Activated CD8-positive, alpha-beta T cell treated with anti-CD3 and anti-CD28 coated beads for 36 hours (primary cell): ENCODE measurements around the gene MSX2. TPM values are rescaled to one million over a fixed set of nuclear protein-coding genes. Genes with fewer than 3 reads are reported as not detected.

Source experiments
- ATAC-seq: fragments of 200-7000 bp; cut with Tn5 transposase; one replicate; pipeline ENCODE4 v1.10.0; 2021; ENCODE audit warnings: mild to moderate bottlenecking, moderate library complexity
- CTCF ChIA-PET: fragments of 350-600 bp; sonication (Branson Sonifier 250); formaldehyde crosslinking; loops from one replicate; lab custom pipeline; 2021; ENCODE audit warnings: antibody characterized with exemption; lab: Charles Lee
- POLR2A ChIA-PET: fragments of 350-600 bp; sonication (Branson Sonifier 250); formaldehyde crosslinking; loops from one replicate; lab custom pipeline; 2021; ENCODE audit warnings: antibody characterized with exemption; lab: Charles Lee
- DNase-seq: peaks from one replicate; pipeline ENCODE4 v3.0.0-alpha.2; 2020
- H3K27ac Mint-ChIP-seq: one replicate; pipeline ENCODE4 v1.8.0; 2021; ENCODE audit warnings: mild to moderate bottlenecking, mixed read lengths
- H3K27me3 Mint-ChIP-seq: one replicate; pipeline ENCODE4 v1.8.0; 2021; ENCODE audit warnings: mixed read lengths
- H3K36me3 Mint-ChIP-seq: one replicate; pipeline ENCODE4 v1.8.0; 2021; ENCODE audit warnings: low read depth, mixed read lengths
- H3K4me1 Mint-ChIP-seq: one replicate; pipeline ENCODE4 v1.8.0; 2021; ENCODE audit warnings: low read depth, mixed read lengths
- H3K4me3 Mint-ChIP-seq: one replicate; pipeline ENCODE4 v1.8.0; 2021; ENCODE audit warnings: mild to moderate bottlenecking, moderate library complexity, mixed read lengths
- H3K9me3 Mint-ChIP-seq: one replicate; pipeline ENCODE4 v1.8.0; 2021; ENCODE audit warnings: mixed read lengths
- CTCF ChIP-seq: fragments of 200-600 bp; IDR thresholded peaks from one replicate; pipeline ENCODE4 v1.8.0; 2022; ENCODE audit warnings: antibody characterized with exemption, mild to moderate bottlenecking
- intact Hi-C: fragments of 100-400 bp; cut with micrococcal nuclease; formaldehyde crosslinking; loops from one replicate; pipeline ENCODE4 v1.10.0; 2022
- total RNA-seq, 2 experiments: library from RNA; stranded (reverse); gene quantifications; one replicate each; pipeline ENCODE4 v1.2.3, GENCODE V29; 2021

MSX2 gene
- not detected for total RNA-seq

DNA sequence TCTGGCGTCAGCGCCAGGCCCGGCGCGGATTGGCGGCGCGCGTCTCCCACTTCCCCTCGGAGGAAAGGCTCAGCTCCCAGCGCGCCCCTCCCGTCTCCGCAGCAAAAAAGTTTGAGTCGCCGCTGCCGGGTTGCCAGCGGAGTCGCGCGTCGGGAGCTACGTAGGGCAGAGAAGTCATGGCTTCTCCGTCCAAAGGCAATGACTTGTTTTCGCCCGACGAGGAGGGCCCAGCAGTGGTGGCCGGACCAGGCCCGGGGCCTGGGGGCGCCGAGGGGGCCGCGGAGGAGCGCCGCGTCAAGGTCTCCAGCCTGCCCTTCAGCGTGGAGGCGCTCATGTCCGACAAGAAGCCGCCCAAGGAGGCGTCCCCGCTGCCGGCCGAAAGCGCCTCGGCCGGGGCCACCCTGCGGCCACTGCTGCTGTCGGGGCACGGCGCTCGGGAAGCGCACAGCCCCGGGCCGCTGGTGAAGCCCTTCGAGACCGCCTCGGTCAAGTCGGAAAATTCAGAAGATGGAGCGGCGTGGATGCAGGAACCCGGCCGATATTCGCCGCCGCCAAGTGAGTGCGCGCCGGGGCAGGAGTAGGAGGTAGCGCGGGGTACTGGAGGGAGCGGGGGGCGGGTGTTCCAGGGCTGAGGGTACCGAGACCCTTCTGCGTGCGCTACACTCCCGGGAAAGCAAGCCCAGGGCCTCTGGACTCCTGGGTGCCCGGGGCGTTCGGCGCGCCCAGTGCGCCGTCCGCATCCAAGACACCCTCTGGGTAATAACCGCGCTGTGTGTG, at the start of gene MSX2:
TSS of gene MSX2 (plus strand) at position 99 of the 777 bp plus-strand sequence. CDS start at position 177, 78 bp downstream.
- intact Hi-C loops = no loop called here
- Mint-ChIP-seq H3K36me3 (no peaks in the 10 kb centered on the region), H3K27ac (no peak within 1 kb of the TSS), H3K4me1 (peaks cover 4% of the 10 kb centered on the region), H3K9me3 (no peaks in the 10 kb centered on the region), H3K4me3 (peak within 1 kb of the TSS; percentile 49), H3K27me3 (peaks cover 82% of the 10 kb centered on the region)
- DNase-seq = peak; percentile 44
- ChIA-PET CTCF (no interaction called here), POLR2A (no interaction called here)
- TF ChIP-seq CTCF = no peak
- peak; percentile 75 for ATAC-seq

- ChIA-PET CTCF (no interaction called here), POLR2A (no interaction called here)
- no peak for TF ChIP-seq CTCF
These were observed 49.3 kb upstream of the MSX2 start for GRCh38 chr5:174675110-174675509.

GRCh38 chr5:174675916-174676315, 48.5 kb upstream of the MSX2 start:
- POLR2A ChIA-PET = no interaction called here
- DNase-seq (no peak), ATAC-seq (no peak)
- H3K9me3 Mint-ChIP-seq = no peaks in the 10 kb centered on the region
- TF ChIP-seq CTCF = no peak
- no peaks in the 10 kb centered on the region for H3K4me1 Mint-ChIP-seq
- H3K27me3 Mint-ChIP-seq = peaks cover 1% of the 10 kb centered on the region
- H3K4me3 Mint-ChIP-seq = no peak overlapping the region
- intact Hi-C loops = no loop called here
- H3K36me3 Mint-ChIP-seq = no peaks in the 10 kb centered on the region
- CTCF ChIA-PET = no interaction called here
- no peak overlapping the region for H3K27ac Mint-ChIP-seq

More at GRCh38 chr5:174675110-174675509, 49.3 kb upstream of the MSX2 start:
- no peak overlapping the region for H3K4me3 Mint-ChIP-seq
- DNase-seq (no peak), ATAC-seq (no peak)
- H3K36me3 Mint-ChIP-seq = no peaks in the 10 kb centered on the region
- H3K4me1 Mint-ChIP-seq = no peaks in the 10 kb centered on the region
- intact Hi-C loops = no loop called here
- H3K27ac Mint-ChIP-seq = no peak overlapping the region
- H3K27me3 Mint-ChIP-seq = no peaks in the 10 kb centered on the region
- no peaks in the 10 kb centered on the region for H3K9me3 Mint-ChIP-seq

DNA sequence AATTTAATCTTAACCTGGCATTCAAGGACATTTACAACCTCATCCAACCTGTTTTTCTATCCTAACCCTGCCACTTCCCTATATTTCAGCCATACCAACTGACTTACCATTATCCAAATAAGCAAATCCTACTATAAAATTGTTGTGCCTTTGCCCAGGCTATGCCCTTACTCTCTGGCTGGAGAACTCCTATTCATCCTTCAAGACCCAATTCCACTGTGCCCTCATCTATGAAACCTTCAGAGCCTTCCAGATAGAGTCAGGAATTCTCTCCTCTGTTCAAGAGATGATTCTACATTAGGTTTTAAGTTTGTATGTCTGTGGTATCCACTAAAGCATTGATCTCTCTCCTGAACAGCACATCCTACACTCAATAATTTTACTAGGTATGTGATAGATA, 46.3 kb upstream of the MSX2 start:
- ATAC-seq = no peak
- H3K27ac Mint-ChIP-seq = no peak overlapping the region
- ChIA-PET CTCF (no interaction called here), POLR2A (no interaction called here)
- no peak for DNase-seq
- no peak overlapping the region for H3K4me3 Mint-ChIP-seq
- no peaks in the 10 kb centered on the region for H3K36me3 Mint-ChIP-seq
- no peaks in the 10 kb centered on the region for H3K9me3 Mint-ChIP-seq
- intact Hi-C loops = no loop called here
- H3K27me3 Mint-ChIP-seq = peaks cover 3% of the 10 kb centered on the region
- no peak for TF ChIP-seq CTCF
- no peaks in the 10 kb centered on the region for H3K4me1 Mint-ChIP-seq

GRCh38 chr5:174680901-174681565, 43.3 kb upstream of the MSX2 start:
- Mint-ChIP-seq H3K36me3 (no peaks in the 10 kb centered on the region), H3K27me3 (peaks cover 7% of the 10 kb centered on the region), H3K4me3 (no peak overlapping the region), H3K4me1 (no peaks in the 10 kb centered on the region), H3K27ac (no peak overlapping the region), H3K9me3 (peaks cover 4% of the 10 kb centered on the region)
- ChIA-PET CTCF (interaction anchor here (1.0 kb wide), 1 partner anchor 31 kb away, joined by 3 read pairs; no protein-coding TSS in a partner anchor), POLR2A (no interaction called here)
- ATAC-seq (no peak), DNase-seq (no peak)
- no peak for TF ChIP-seq CTCF
- intact Hi-C loops = no loop called here
